ENCODE data around the gene OR6B1.

DNA sequence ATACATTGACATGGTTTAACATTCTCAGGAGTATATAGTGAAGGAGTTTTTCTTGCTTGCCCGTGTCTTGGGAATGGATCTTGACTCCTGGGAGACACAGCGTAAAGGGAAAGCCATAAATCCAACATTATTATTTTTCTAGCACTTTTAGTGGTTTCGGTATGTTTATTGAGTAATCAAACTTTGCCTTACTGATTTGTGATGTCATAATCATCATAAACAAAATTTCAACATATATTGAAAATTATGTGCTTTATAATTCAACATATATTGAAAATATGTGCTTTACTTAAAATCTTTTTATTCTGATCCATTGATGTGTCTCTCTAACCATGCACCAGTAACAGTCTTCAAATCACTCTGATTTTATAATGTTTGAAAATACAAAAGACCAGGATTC is 28.4 kb downstream of the OR6B1 start:
- TF ChIP-seq, protein P1, sequence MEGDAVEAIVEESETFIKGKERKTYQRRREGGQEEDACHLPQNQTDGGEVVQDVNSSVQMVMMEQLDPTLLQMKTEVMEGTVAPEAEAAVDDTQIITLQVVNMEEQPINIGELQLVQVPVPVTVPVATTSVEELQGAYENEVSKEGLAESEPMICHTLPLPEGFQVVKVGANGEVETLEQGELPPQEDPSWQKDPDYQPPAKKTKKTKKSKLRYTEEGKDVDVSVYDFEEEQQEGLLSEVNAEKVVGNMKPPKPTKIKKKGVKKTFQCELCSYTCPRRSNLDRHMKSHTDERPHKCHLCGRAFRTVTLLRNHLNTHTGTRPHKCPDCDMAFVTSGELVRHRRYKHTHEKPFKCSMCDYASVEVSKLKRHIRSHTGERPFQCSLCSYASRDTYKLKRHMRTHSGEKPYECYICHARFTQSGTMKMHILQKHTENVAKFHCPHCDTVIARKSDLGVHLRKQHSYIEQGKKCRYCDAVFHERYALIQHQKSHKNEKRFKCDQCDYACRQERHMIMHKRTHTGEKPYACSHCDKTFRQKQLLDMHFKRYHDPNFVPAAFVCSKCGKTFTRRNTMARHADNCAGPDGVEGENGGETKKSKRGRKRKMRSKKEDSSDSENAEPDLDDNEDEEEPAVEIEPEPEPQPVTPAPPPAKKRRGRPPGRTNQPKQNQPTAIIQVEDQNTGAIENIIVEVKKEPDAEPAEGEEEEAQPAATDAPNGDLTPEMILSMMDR (IDR thresholded peaks at IDR 0.05; ENCODE audit: borderline replicate concordance, extremely low read depth, low read length, poor library complexity, severe bottlenecking), result no peak
- TF ChIP-seq EZH2 (IDR thresholded peaks at IDR 0.05; ENCODE audit: borderline replicate concordance, low read depth, low read length, severe bottlenecking), result no peak
